ENCODE measurements around the gene ZNF723. TPM values are rescaled to one million over a fixed set of nuclear protein-coding genes. Genes with fewer than 3 reads are reported as not detected.

ZNF723 gene
- polyA plus RNA-seq, 1 donor from 2014 or later = not detected

DNA sequence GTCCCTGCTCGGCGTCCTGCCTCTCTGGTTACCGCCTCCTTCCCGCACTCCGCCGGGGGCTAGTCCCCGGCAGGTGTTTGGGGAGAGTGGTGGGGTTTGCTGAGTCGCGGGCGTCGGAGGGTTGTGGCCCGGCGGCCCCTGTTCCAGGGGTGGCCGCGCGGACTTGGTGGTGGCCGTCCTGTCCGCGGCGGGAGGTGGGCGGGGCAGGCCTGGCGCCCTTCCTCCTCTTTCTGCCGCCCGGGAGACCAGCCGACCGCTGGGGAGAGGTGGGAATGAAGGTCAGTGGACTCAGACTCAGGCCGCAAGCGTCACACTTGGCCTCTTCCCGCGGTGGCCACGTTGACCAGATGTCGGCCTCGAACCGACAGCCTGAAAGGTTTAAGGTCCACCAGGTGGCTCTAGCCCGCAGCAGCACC, 61.8 kb downstream of the ZNF723 start:
- peaks cover 12% of the 10 kb centered on the region for H3K9me3 ChIP-seq (ENCODE audit: low read length)
- TF ChIP-seq MXI1 (conservative IDR thresholded peaks at IDR 0.05; ENCODE audit: poor library complexity, severe bottlenecking) = no peak
- no peak for TF ChIP-seq SMC3 (conservative IDR thresholded peaks at IDR 0.05; ENCODE audit: poor library complexity)
- no peak for TF ChIP-seq EP300 (conservative IDR thresholded peaks at IDR 0.05; ENCODE audit: poor library complexity, severe bottlenecking)
- no peak for TF ChIP-seq RAD21 (conservative IDR thresholded peaks at IDR 0.05)
- TF ChIP-seq POLR2AphosphoS5 (IDR thresholded peaks at IDR 0.05) = no peak
- TF ChIP-seq, protein P1, sequence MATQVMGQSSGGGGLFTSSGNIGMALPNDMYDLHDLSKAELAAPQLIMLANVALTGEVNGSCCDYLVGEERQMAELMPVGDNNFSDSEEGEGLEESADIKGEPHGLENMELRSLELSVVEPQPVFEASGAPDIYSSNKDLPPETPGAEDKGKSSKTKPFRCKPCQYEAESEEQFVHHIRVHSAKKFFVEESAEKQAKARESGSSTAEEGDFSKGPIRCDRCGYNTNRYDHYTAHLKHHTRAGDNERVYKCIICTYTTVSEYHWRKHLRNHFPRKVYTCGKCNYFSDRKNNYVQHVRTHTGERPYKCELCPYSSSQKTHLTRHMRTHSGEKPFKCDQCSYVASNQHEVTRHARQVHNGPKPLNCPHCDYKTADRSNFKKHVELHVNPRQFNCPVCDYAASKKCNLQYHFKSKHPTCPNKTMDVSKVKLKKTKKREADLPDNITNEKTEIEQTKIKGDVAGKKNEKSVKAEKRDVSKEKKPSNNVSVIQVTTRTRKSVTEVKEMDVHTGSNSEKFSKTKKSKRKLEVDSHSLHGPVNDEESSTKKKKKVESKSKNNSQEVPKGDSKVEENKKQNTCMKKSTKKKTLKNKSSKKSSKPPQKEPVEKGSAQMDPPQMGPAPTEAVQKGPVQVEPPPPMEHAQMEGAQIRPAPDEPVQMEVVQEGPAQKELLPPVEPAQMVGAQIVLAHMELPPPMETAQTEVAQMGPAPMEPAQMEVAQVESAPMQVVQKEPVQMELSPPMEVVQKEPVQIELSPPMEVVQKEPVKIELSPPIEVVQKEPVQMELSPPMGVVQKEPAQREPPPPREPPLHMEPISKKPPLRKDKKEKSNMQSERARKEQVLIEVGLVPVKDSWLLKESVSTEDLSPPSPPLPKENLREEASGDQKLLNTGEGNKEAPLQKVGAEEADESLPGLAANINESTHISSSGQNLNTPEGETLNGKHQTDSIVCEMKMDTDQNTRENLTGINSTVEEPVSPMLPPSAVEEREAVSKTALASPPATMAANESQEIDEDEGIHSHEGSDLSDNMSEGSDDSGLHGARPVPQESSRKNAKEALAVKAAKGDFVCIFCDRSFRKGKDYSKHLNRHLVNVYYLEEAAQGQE (IDR thresholded peaks at IDR 0.05; ENCODE audit: borderline replicate concordance) = no peak
- TF ChIP-seq EZH2 (IDR thresholded peaks at IDR 0.05; ENCODE audit: borderline replicate concordance, insufficient read depth, low read length, poor library complexity, severe bottlenecking) = no peak
- TF ChIP-seq, protein P2, sequence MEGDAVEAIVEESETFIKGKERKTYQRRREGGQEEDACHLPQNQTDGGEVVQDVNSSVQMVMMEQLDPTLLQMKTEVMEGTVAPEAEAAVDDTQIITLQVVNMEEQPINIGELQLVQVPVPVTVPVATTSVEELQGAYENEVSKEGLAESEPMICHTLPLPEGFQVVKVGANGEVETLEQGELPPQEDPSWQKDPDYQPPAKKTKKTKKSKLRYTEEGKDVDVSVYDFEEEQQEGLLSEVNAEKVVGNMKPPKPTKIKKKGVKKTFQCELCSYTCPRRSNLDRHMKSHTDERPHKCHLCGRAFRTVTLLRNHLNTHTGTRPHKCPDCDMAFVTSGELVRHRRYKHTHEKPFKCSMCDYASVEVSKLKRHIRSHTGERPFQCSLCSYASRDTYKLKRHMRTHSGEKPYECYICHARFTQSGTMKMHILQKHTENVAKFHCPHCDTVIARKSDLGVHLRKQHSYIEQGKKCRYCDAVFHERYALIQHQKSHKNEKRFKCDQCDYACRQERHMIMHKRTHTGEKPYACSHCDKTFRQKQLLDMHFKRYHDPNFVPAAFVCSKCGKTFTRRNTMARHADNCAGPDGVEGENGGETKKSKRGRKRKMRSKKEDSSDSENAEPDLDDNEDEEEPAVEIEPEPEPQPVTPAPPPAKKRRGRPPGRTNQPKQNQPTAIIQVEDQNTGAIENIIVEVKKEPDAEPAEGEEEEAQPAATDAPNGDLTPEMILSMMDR (IDR thresholded peaks at IDR 0.05; ENCODE audit: poor library complexity, severe bottlenecking) = no peak
- TF ChIP-seq TAF1 (IDR thresholded peaks at IDR 0.05; ENCODE audit: low read depth) = no peak

DNA sequence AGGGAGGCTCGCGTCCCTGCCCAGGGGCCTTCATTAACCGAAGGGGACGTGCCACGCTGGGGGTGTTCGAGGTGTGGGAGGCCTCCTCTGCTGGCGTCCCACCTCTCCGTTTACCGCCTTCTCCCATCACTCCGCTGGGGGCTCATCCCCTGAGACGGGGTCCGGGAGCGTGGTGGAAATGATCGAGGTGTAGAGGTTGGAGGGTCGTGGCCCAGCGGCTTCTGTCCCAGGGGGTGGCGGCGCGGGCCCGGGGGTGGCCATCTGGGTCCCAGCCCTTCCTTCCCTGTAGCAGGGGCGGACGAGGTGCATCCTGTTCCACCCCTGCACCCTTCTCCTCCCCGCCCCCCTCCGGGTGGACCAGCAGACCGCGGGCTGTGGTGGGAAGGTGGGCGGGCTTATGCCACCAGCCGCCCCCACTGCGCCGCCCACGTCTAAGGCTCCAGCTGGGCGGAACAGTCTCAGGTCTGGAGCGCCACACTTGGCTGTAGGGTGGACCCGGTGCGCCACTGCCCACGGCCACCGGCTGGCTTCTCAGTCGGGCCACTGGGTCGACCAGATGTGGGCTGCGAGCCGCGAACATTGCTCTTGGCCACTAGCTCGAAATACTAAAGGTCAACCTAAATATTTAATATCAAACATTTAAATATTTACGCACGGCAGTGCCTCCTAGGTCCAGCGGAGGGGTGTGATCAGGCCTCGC, 69.5 kb downstream of the ZNF723 start:
- Histone ChIP-seq H3K9me3 (ENCODE audit: low read length) (peaks cover 8% of the 10 kb centered on the region), H3K4me3 (ENCODE audit: low read length) (no peak overlapping the region)

More for the DNA sequence above, 61.8 kb downstream of the ZNF723 start:
- H3K4me2 ChIP-seq (ENCODE audit: low read length) = no peak overlapping the region
- H3K36me3 ChIP-seq (ENCODE audit: insufficient read depth, low read length) = no peaks in the 10 kb centered on the region
- no peak overlapping the region for H2AFZ ChIP-seq (ENCODE audit: low read depth, low read length)
- H3F3A ChIP-seq (ENCODE audit: insufficient read depth, low read length, poor library complexity, severe bottlenecking) = no peaks in the 10 kb centered on the region
- no peak overlapping the region for H3K9ac ChIP-seq (ENCODE audit: low read length)
- H3K27ac ChIP-seq (ENCODE audit: low read length) = no peak overlapping the region
- no peaks in the 10 kb centered on the region for H3K27me3 ChIP-seq (ENCODE audit: insufficient read depth, low read depth, low read length)
- H3K4me3 ChIP-seq (ENCODE audit: low read length) = no peak overlapping the region
- no peaks in the 10 kb centered on the region for H3K9me2 ChIP-seq (ENCODE audit: insufficient read depth, low read length)
- H3K79me2 ChIP-seq (replicated peaks; ENCODE audit: insufficient read depth, low read length) = no peaks in the 10 kb centered on the region
- no peaks in the 10 kb centered on the region for H4K20me1 ChIP-seq (ENCODE audit: insufficient read depth)

More for the DNA sequence above, 69.5 kb downstream of the ZNF723 start:
- Histone ChIP-seq H2AFZ (ENCODE audit: low read depth, low read length) (no peak overlapping the region), H3K9ac (ENCODE audit: low read length) (no peak overlapping the region), H3F3A (ENCODE audit: insufficient read depth, low read length, poor library complexity, severe bottlenecking) (no peaks in the 10 kb centered on the region), H4K20me1 (ENCODE audit: insufficient read depth) (no peaks in the 10 kb centered on the region), H3K36me3 (ENCODE audit: insufficient read depth, low read length) (no peaks in the 10 kb centered on the region), H3K4me2 (ENCODE audit: low read length) (no peak overlapping the region), H3K79me2 (replicated peaks; ENCODE audit: insufficient read depth, low read length) (no peaks in the 10 kb centered on the region), H3K27ac (ENCODE audit: low read length) (no peak overlapping the region), H3K27me3 (ENCODE audit: insufficient read depth, low read depth, low read length) (no peaks in the 10 kb centered on the region), H3K9me2 (ENCODE audit: insufficient read depth, low read length) (no peaks in the 10 kb centered on the region)
- TF ChIP-seq MXI1 (conservative IDR thresholded peaks at IDR 0.05; ENCODE audit: poor library complexity, severe bottlenecking) (no peak), TAF1 (IDR thresholded peaks at IDR 0.05; ENCODE audit: low read depth) (no peak), RAD21 (conservative IDR thresholded peaks at IDR 0.05) (no peak), EZH2 (IDR thresholded peaks at IDR 0.05; ENCODE audit: borderline replicate concordance, insufficient read depth, low read length, poor library complexity, severe bottlenecking) (no peak), POLR2AphosphoS5 (IDR thresholded peaks at IDR 0.05) (no peak), SMC3 (conservative IDR thresholded peaks at IDR 0.05; ENCODE audit: poor library complexity) (no peak), EP300 (conservative IDR thresholded peaks at IDR 0.05; ENCODE audit: poor library complexity, severe bottlenecking) (no peak)
- TF ChIP-seq, protein P1 (IDR thresholded peaks at IDR 0.05; ENCODE audit: borderline replicate concordance) = no peak
- TF ChIP-seq, protein P2 (IDR thresholded peaks at IDR 0.05; ENCODE audit: poor library complexity, severe bottlenecking) = no peak
